HG03442 (cell line): ENCODE data around the gene MAGI3.
"Not testable (repeated sequence)": the region's sequence is repeated elsewhere in the genome, so short reads cannot be mapped to it uniquely, and the experiment has no call there.

ENCODE experiments used
- ATAC-seq: cut with Tn5 transposase; IDR thresholded peaks from one replicate; pipeline ENCODE4 v1.9.1; 2021; ENCODE audit warnings: mild to moderate bottlenecking, moderate library complexity; ENCODE audit not compliant: unreplicated experiment

The MAGI3 gene

DNA sequence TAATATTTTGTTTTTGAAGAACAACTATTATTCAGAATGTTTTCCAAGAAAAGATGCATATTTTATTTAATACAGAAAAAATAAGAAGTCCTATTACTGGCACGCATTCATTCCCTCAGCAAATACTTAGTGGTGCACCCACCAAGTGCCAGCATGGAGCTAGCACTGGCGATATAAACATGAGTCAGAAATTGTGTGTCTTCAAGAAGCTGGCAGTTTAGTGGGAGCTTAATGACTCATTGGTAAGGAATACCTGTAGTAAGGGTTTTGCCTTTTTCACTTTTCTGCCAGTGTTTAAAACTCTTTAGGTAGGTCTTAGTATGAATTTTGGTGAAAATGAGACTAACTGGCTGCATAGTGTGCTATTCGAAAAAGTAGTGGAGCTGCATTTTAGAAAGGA is 6.3 kb downstream of the MAGI3 start:
- no peak for ATAC-seq

DNA sequence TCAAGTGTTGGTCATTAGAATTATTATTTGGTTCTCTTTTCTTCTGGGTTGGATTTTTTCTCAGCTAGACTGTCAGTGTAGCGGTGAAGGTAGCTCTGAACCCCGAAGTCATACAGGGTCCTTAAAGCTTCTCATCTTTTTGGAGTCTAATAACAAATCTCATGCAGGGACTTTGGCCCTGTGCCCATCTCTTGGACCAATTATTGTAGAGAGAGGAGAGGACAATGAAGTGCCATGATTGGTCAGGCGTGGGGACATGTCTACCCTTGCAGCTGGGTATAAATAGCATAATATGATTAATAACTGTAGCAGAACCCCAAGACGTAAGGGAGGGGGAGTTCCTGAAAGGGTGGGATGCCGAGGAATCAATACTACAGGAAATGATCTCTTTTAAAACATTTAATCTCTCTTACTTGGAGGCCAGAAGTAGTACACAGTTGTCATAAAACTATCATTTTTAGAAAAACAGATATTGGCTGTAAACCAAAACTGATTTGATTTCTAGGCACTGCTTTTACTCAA is 8.8 kb downstream of the MAGI3 start:
- no peak for ATAC-seq

DNA sequence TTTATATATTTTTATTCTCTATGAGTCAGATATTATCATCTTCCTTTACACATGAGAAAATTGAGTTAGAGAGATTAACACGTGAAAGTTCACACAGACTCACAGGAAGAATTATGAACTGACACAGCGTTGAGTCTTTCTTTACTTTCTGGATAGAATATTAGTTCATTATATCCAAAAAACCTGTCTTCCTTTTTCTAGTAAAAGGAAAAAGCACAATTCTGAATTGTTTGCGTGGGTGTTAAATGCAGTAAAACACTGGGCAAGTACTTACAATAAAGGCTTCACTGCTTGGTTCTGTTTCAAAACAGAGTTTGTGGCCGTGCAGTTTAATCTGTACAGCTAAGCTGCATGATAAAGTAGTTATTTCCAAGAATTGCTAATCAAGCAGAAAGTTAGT is 10.8 kb downstream of the MAGI3 start:
- ATAC-seq, result no peak

DNA sequence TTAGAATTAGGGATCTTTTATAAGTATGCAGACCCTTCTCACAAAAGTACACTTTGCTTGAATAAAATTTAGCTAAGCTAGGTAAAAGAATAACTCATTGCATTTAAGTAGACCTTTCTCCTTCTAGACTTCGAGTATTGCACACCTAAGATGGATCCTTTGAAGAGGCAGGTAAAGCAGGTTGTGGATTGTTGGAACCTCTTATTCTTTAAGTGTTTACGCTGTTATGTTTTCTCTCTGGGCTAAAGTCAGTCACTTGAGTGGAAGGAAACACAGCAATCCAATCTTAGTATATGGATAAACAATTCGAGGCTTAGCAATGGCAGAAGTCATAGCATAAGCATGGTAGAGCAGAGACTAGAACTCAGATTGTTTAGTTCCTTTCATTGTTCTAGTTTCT is 11.4 kb downstream of the MAGI3 start:
- no peak for ATAC-seq

DNA sequence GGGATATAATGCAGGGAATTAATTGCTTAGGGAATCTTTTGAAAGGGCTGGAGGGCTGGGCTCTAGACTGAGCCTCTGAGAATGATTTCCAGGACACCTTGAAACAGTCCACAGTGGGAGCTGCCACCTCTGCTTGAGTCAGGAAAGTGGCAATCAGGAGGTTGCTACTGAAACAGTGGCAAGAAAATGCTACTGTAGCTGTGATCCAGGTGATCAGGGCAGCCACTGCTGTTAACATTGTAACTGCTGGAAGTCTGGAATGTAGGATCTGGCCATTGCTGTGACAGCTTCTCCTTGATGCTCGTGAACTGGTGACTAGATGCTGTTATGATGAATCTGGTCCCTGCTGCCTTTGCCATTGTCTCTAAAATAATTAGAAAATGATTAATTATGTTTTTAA is 12.8 kb downstream of the MAGI3 start:
- ATAC-seq, result no peak

DNA sequence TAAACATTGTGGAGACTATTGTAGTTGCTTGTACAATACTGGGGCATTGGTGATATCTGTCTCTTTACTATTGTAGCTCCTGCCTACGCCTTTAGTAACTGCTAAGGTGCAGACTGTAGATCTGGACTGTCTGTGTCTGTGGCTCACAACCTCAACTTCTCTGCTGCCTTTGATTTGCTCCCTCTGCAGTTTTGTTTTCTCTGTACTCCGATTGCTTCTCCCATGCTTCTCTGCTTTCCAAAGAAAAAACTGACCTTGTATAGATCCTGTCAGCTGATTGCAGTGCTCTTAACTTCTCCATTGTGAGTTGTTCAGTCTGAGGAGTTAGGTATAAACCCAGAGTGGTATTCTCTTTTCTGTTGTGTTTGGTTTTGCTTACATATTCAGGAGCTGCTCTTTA is 15.3 kb downstream of the MAGI3 start:
- no peak for ATAC-seq

DNA sequence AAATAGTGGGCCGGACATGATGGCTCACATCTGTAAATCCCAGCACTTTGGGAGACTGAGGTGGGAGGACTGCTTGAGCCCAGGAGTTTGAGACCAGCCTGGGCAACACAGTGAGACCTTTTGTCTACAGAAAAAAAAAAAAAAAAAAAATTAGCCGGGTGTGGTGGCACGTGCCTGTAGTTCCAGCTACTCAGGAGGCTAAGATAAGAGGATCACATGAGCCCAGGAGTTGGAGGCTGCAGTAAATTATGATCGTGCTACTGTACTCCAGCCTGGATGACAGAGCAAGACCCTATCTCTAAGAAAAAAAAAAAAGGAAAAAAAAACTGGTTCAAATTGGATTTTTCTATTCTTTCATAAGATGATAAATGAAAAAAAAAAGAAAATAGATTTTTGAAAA is 15.8 kb downstream of the MAGI3 start:
- ATAC-seq, result not testable (repeated sequence)

DNA sequence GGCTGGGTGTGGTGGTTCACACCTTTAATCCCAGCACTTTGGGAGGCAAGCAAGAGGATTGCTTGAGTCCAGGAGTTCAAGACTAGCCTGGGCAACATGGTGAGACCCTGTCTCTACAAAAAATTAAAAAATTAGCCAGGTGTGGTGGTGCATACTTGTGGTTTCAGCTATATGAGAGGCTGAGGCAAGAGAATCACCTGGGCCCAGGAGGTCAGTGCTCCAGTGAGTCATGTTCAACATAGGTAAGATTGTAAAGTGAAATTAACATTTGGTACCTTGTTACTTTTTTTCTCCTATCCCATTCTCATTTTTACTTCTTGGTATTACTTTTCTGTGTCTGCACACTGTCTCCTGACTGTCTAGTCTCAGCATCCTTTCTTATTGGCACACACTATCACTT is 19.0 kb downstream of the MAGI3 start:
- no peak for ATAC-seq

DNA sequence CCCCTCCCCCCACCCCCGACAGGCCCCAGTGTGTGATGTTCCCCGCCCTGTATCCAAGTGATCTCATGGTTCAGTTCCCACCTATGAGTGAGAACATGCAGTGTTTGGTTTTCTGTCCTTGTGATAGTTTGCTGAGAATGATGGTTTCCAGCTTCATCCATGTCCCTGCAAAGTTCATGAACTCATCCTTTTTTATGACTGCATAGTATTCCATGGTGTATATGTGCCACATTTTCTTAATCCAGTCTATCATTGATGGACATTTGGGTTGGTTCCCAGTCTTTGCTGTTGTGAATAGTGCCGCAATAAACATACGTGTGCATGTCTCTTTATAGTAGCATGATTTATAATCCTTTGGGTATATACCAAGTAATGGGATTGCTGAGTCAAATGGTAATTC is 21.7 kb downstream of the MAGI3 start:
- ATAC-seq, result not testable (repeated sequence)

DNA sequence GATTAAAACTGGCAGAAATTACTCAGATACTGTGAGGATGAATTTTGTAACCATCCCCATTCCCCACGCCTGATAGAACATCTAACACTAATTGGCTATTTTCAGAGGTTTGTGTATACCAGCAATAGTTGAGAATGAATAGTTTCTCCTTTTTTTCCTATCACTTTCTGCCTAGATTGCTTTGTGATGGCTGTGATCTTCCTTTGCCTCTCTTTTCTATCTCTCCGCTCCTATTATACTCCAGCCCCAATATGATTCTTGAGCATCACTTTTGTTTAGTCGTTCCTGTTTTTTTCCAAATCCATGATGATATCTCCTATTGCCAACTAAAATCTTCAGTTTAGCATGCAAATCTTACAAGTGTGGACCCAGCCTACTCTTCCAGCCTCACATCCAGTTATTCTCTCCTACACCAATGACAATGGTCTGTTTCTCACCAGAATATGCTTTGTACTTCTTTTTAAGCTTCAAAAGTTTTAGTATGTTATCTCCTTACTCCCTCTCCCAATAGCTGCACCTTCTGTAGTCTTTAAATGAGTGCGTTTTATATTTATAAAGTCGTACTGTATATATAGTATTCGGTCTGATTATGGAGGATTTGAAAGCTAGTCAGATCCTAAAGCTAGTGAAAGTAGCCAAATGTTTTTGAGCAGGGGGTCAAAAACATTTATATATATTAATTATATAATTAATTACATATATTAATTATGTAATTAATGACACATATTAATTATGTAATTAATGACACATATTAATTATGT is 25.2 kb downstream of the MAGI3 start:
- ATAC-seq, result no peak

DNA sequence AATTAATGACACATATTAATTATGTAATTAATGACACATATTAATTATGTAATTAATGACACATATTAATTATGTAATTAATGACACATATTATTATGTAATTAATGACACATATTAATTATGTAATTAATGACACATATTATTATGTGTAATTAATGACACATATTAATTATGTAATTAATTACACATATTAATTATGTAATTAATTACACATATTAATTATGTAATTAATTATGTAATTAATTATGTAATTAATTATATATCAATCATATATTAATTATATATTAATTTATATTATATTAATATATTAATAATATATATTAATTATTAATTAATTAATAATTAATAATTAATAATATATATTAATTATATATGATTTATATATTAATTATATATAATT is 25.8 kb downstream of the MAGI3 start:
- not testable (repeated sequence) for ATAC-seq

DNA sequence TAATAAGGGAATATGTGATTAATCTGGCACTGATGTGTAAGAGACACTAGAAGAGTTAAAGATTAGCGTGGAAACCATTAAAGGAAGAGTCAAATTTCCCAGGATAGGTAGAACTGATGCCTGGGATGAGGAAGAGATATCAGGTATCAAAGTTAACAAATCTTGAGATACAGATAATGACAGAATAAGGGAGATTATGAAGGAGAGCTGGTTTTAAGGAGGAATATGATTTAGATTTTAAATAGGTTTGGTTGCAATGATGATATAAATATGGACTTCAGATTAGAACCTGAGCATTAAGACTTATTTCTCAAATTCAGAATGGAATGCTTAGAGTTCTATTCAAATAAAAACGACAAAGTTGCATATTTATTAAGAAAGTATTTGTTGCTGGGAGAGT is 26.2 kb downstream of the MAGI3 start:
- ATAC-seq, result no peak

DNA sequence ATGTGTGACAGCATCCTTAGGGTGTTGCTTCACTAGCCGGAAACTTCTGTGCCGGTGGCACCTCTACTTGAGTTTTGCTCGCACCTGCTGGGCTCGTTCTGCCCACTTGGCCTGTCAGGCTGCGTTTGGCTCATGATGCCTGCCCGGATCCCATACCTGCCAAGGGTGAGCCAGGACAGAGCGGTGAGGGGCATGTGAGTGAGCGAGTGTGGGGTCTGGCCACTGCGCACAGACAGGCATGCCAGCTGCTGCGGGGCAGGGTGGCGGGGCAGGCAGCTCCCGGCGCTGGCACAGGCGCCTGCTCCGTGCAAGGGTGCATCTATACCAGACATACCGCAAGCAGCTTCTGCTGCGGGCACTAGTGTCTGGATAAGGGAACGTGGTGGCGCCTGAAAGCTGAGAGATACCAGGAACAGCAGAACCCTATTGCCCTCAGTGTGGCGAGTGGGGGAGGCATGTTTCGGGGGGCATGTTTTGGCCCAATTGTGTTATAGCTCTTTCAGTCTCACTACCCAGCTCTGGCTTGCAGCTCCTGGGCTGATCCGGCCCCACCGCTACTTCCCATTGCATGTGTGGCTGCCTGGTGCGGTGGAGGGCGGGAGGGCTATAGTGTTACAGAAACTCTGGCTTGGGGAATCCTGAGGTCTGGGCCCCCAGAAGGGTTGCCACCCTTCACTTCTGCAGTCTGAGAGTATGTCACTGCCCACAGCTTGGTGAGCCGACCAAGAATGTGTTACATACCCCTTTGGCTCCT is 32.2 kb downstream of the MAGI3 start:
- ATAC-seq, result no peak

DNA sequence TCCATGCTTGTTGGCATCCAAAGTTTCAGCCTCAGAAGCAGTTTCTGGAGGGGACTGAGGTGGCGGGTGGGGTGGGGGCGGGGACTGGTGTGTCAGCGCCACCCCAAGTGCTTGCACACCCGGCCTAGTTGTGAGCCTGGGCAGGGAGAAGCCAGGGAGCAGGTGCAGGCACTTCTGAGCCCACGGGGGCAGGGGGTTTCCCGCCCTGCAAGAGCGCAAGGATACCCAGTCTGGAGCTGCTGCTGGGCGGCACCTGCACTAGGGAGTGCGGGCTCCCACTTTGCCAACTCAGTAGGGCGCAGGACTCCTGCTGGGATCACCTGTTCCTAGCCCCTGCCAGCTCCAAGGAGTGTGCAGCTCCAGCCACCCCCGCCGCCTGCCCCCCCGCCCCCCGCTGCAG is 33.5 kb downstream of the MAGI3 start:
- ATAC-seq, result no peak

DNA sequence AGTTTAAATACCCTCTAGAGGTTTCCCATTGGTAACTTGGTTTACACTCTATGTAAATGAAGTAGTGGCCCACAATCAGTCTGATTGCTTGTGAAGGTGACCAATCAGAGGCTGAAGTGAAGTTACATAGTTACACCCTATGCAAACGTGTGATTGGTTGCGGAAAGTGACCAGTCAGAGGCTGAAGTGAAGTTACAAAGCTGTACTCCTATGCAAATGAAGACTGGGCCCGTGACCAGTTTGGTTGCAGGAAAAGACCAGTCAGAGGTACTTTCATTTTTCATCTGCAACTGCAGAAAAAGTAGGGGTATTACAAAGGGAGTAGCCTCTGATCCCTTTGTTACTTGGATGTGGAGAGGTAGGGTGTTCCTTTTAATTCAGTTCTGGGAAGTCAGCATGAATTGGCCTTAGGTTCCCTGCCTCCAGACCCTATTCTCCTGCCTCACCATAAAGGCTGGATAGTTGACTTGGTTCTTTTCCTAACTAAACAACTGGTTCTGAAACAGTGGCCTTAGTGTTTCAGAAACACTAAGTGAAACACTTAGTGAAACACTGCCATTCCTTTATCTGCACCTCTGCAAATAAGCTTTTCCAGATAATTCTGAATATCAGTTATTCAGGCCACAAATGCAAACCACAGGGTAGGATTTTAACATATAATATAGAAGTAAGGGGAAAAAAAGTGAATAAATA is 39.3 kb downstream of the MAGI3 start:
- no peak for ATAC-seq

DNA sequence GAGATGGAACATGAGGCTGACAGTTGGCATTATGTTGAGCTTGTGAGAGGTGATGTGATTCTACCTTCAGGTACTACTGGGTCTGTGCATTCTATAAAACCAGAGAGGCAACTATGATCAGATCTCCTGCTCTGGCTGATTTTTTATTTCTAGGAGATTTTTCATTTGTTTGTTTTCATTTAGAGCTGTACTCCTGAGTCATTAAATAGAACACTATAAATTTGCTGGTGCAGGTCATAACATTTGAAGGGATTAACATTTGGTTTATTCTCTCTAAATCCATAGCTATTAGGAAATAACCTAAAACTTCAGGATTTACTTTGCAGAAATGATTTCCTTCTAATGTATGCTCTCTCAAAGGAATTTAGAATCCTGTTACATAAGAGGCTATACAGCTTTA is 42.9 kb downstream of the MAGI3 start:
- no peak for ATAC-seq

DNA sequence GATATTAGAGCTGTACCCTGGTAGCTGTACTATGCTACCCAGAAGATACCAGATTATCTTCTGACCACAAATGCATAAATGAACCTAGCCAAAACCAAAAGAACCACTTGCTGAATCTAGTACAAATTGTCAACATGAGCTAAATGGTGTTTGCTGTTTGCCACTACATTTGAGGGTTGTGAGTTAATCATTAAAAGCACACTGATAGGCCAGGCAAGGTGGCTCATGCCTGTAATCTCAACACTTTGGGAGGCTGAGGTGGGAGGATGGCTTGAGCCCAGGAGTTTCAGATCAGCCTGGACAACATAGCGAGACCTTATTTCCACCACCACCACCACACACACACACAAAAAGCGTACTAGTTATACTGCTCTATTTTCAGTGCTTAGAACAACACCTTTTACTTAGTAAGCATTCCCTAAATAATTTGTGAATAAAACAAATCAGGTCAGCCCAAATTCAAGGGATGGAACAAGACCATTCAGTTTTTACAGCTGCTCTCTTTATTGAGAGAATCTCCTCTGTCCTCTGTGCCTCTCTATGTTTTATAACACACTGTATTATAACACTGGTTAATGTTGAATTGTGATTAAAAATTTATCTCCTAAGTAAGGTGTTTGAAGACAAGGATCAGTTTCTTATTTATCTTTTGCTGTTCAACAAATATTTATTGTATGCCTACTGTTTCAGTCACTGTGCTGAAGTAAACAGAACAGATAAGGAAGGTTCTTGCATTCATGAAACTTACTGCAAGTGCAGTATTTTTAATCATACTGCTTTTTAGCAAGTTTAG is 44.0 kb downstream of the MAGI3 start:
- ATAC-seq, result no peak

DNA sequence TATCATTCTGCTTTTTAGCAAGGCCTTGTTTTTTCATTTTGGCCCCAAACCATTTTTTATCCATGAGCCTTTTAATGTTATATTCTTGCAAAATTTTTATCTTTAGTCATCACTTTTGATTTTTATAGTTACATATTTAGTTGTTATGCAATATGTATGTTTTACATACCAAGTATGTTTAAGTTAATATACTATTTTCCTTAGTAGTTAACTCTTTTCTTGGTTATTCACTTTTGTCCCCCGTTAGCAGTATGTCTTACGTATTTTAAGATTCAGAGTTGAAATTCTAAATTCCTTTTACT is 44.5 kb downstream of the MAGI3 start:
- no peak for ATAC-seq

DNA sequence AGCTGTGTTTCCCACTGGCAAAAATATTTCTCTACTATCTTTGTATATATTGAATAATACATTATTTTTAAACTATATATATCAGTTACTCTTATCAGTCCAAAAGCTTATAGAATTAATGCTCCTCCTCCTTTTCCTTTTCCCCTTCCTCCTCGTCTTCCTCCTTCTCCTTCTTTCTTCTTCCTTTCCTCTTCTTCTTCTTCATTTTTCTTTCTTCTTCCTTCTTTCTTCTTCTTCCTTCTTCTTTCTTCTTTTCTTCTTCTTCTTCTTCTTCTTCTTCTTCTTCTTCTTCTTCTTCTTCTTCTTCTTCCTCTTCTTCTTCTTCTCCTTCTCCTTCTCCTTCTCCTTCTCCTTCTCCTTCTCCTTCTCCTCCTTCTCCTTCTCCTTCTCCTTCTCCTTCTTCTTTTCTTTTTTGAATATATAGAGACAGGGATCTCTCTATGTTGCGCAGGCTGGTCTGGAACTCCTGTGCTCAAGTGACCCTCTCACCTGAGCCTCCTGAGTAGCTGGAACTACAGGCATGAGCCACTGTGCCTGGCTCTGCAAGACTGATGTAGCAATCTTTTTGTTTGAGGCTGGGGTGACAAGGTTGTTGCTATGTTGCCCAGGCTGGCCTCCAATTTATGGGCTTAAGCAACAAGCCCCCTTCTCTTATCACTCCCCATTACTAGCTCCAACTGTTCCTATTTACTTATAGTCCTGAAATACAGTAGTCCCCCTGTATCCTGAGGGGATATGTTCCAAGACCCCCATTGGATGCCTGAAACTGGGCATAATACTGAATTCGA is 47.4 kb downstream of the MAGI3 start:
- no peak for ATAC-seq

DNA sequence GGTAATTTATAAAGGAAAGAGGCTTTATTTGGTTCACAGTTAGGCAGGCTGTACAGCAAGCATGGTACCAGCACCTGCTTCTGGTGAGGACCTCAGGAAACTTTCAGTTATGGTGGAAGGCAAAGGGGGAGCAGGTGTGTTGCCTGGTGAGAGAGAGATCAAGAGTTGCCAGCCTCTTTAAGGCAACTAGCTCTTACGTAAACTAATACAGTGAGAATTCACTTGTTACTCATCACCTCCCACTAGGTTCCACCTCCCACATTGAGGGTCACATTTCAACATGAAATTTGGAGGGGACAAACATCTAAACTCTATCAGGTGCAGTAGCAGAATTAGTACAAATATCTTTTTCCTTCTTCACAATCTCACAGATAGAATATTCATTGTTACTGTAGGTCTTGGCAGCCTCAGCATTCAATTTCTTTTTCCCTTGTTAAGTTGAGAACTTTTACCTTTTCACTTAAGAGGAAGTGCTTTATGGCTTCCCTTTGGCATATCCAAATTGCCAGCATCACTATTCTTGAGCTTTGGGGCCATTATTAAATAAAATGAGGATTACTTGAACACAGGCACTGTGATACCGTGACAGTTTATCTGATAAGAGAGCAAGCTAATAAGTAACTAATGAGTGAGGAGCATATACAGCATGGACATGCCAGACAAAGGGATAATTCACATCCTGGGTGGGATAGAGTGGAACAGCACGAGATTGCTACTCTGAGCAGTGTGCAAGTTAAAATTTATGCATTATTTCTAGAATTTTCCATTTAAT is 48.4 kb downstream of the MAGI3 start:
- no peak for ATAC-seq
